ENCODE measurements around the gene CD59.
"Not testable (repeated sequence)": the region's sequence is repeated elsewhere in the genome, so short reads cannot be mapped to it uniquely, and the experiment has no call there.

Gene CD59

GRCh38 chr11:33692013-33692504, 44.2 kb downstream of the CD59 start:
- peak; percentile 95 for DNase-seq

- peak; percentile 12 for DNase-seq
Observed at GRCh38 chr11:33691066-33691864, 45.0 kb downstream of the CD59 start.

- no peak for DNase-seq
Observed at GRCh38 chr11:33690290-33691065, 45.7 kb downstream of the CD59 start.

- no peak for DNase-seq
Observed at GRCh38 chr11:33689501-33689900, 46.7 kb downstream of the CD59 start.

GRCh38 chr11:33689085-33689484, 47.1 kb downstream of the CD59 start:
- DNase-seq = no peak

GRCh38 chr11:33687733-33688479, 48.3 kb downstream of the CD59 start:
- DNase-seq = peak; percentile 20

GRCh38 chr11:33685082-33685481, 51.1 kb downstream of the CD59 start:
- no peak for DNase-seq

GRCh38 chr11:33684003-33684706, 52.1 kb downstream of the CD59 start:
- no peak for DNase-seq

GRCh38 chr11:33682446-33682845, 53.8 kb downstream of the CD59 start:
- peak; percentile 49 for DNase-seq

- no peak for DNase-seq
Observed at GRCh38 chr11:33682019-33682418, 54.2 kb downstream of the CD59 start.

GRCh38 chr11:33678616-33679015, 57.6 kb downstream of the CD59 start:
- DNase-seq = not testable (repeated sequence)

GRCh38 chr11:33674035-33674814, 62.0 kb downstream of the CD59 start:
- DNase-seq = no peak

GRCh38 chr11:33672273-33672672, 64.0 kb downstream of the CD59 start:
- no peak for DNase-seq

GRCh38 chr11:33670250-33671011, 65.8 kb downstream of the CD59 start:
- no peak for DNase-seq

GRCh38 chr11:33669598-33670249, 66.5 kb downstream of the CD59 start:
- no peak for DNase-seq

- no peak for DNase-seq
Observed at GRCh38 chr11:33668951-33669596, 67.1 kb downstream of the CD59 start.

GRCh38 chr11:33668468-33668825, 67.8 kb downstream of the CD59 start:
- no peak for DNase-seq

- DNase-seq = no peak
Observed at GRCh38 chr11:33667819-33668467, 68.3 kb downstream of the CD59 start.

GRCh38 chr11:33665350-33666106, 70.7 kb downstream of the CD59 start:
- no peak for DNase-seq
